Neural cell (in vitro differentiated cells): ENCODE results near the gene NOTCH3. TPM values are rescaled to one million over a fixed set of nuclear protein-coding genes. Genes with fewer than 3 reads are reported as not detected.

Experiments used
- H2AFZ ChIP-seq: fragments of 200-600, 300-800 bp; sonication (generic), shearing (Covaris generic); 2 replicates; pipeline ENCODE4 v1.6.0; 2014; ENCODE audit warnings: low read depth, mild to moderate bottlenecking, antibody characterized with exemption, low read length, moderate library complexity
- H3F3A ChIP-seq: fragments of 200-600 bp; shearing (Covaris generic); 2 replicates; pipeline ENCODE4 v1.6.1; 2016; ENCODE audit warnings: mild to moderate bottlenecking, moderate library complexity, mixed read lengths, antibody characterized with exemption, low read length; ENCODE audit not compliant: insufficient read depth, poor library complexity, severe bottlenecking
- H3K27ac ChIP-seq: fragments of 200-600, 300-800 bp; sonication (generic), shearing (Covaris generic); 2 replicates; pipeline ENCODE4 v1.5.1; 2014; ENCODE audit warnings: mild to moderate bottlenecking, low read length, moderate library complexity
- H3K27me3 ChIP-seq: fragments of 300-800, 200-600 bp; sonication (generic), shearing (Covaris generic); 2 replicates; pipeline ENCODE4 v1.6.0; 2014; ENCODE audit warnings: mild to moderate bottlenecking, low read depth, low read length, moderate library complexity; ENCODE audit not compliant: insufficient read depth
- H3K36me3 ChIP-seq: fragments of 300-800, 200-600 bp; sonication (generic), shearing (Covaris generic); 2 replicates; pipeline ENCODE4 v1.5.1; 2014; ENCODE audit warnings: mild to moderate bottlenecking, antibody characterized with exemption, low read length, moderate library complexity; ENCODE audit not compliant: insufficient read depth
- H3K4me2 ChIP-seq: fragments of 300-800, 200-600 bp; sonication (generic), shearing (Covaris generic); 2 replicates; pipeline ENCODE4 v1.6.0; 2014; ENCODE audit warnings: mild to moderate bottlenecking, low read length
- H3K4me3 ChIP-seq: fragments of 300-800, 200-600 bp; sonication (generic), shearing (Covaris generic); 2 replicates; pipeline ENCODE4 v1.5.1; 2014; ENCODE audit warnings: mild to moderate bottlenecking, low read length, moderate library complexity
- H3K79me2 ChIP-seq: fragments of 200-600 bp; shearing (Covaris generic); replicated peaks from 2 replicates; pipeline ENCODE4 v1.6.0; 2014; ENCODE audit warnings: mild to moderate bottlenecking, low read length, moderate library complexity; ENCODE audit not compliant: insufficient read depth
- H3K9ac ChIP-seq: fragments of 300-800, 200-600 bp; sonication (generic), shearing (Covaris generic); 2 replicates; pipeline ENCODE4 v1.6.1; 2016; ENCODE audit warnings: mild to moderate bottlenecking, low read length, mixed read lengths
- H3K9me2 ChIP-seq: fragments of 200-600 bp; shearing (Covaris generic); 2 replicates; pipeline ENCODE4 v1.6.1; 2016; ENCODE audit warnings: mild to moderate bottlenecking, low read length, mixed read lengths; ENCODE audit not compliant: insufficient read depth
- H3K9me3 ChIP-seq: fragments of 200-600, 300-800 bp; sonication (generic), shearing (Covaris generic); 2 replicates; pipeline ENCODE4 v1.6.1; 2016; ENCODE audit warnings: mild to moderate bottlenecking, mixed run types, low read length, moderate library complexity, mixed read lengths
- H4K20me1 ChIP-seq: fragments of 200-600 bp; shearing (Covaris generic); 2 replicates; pipeline ENCODE4 v1.6.1; 2016; ENCODE audit warnings: mild to moderate bottlenecking, mixed run types; ENCODE audit not compliant: insufficient read depth
- CTCF ChIP-seq: fragments of 450-650 bp; IDR thresholded peaks from 2 replicates; pipeline ENCODE4 v1.5.1; 2014; ENCODE audit warnings: antibody characterized with exemption, mild to moderate bottlenecking, moderate library complexity; ENCODE audit not compliant: poor library complexity, severe bottlenecking
- EP300 ChIP-seq: fragments of 450-650 bp; conservative IDR thresholded peaks from 2 replicates; pipeline ENCODE4 v1.6.1; 2014; ENCODE audit warnings: antibody characterized with exemption, mild to moderate bottlenecking, moderate library complexity; ENCODE audit not compliant: poor library complexity, severe bottlenecking
- EZH2 ChIP-seq: fragments of 200-600, 300-800 bp; shearing (Covaris generic), sonication (generic); IDR thresholded peaks from 2 replicates; pipeline ENCODE4 v1.6.1; 2014; ENCODE audit warnings: antibody characterized with exemption, low read length, borderline replicate concordance, mild to moderate bottlenecking; ENCODE audit not compliant: insufficient read depth, poor library complexity, severe bottlenecking
- MXI1 ChIP-seq: fragments of 450-650 bp; conservative IDR thresholded peaks from 2 replicates; pipeline ENCODE4 v1.6.1; 2014; ENCODE audit warnings: antibody characterized with exemption, mild to moderate bottlenecking; ENCODE audit not compliant: poor library complexity, severe bottlenecking
- POLR2AphosphoS5 ChIP-seq: IDR thresholded peaks from 2 replicates; pipeline ENCODE4 v1.6.1; 2012
- RAD21 ChIP-seq: fragments of 450-650 bp; conservative IDR thresholded peaks from 2 replicates; pipeline ENCODE4 v1.6.1; 2014; ENCODE audit warnings: antibody characterized with exemption, mild to moderate bottlenecking, moderate library complexity
- REST ChIP-seq: IDR thresholded peaks from 2 replicates; pipeline ENCODE4 v1.6.1; 2012; ENCODE audit warnings: borderline replicate concordance
- SMC3 ChIP-seq: fragments of 450-650 bp; conservative IDR thresholded peaks from 2 replicates; pipeline ENCODE4 v1.6.1; 2014; ENCODE audit warnings: antibody characterized with exemption, mild to moderate bottlenecking, moderate library complexity; ENCODE audit not compliant: poor library complexity
- TAF1 ChIP-seq: IDR thresholded peaks from 2 replicates; pipeline ENCODE4 v1.6.1; 2012; ENCODE audit warnings: low read depth
- polyA plus RNA-seq: library from polyadenylated mRNA; depleted of rRNA; stranded (reverse); fragments of >200 nt; gene quantifications from 2 replicates; pipeline ENCODE4 v1.2.3, GENCODE V29; 2014

Gene NOTCH3
- polyA plus RNA-seq, 1 donor from 2014 or later = 0.21 TPM

DNA sequence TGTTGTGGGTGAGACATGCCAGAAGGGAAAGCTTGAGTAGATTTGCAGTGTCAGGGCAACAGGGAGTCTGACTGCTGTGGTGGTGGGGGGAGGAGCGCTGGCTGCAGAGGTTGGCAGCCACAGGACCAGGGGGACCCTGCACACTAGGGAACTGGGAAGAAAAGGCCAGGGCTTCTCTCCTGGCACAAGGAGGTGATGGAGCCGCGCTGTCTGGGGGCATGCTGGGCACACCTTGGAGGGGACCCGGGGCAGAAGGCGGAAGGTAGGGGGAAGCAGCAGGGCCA is 45.3 kb upstream of the NOTCH3 start:
- no peak for TF ChIP-seq MXI1
- no peak for TF ChIP-seq CTCF
- no peak for TF ChIP-seq RAD21
- no peak for TF ChIP-seq EZH2
- no peak for TF ChIP-seq SMC3
- no peak for TF ChIP-seq POLR2AphosphoS5
- TF ChIP-seq EP300 = no peak
- no peak for TF ChIP-seq REST
- no peak for TF ChIP-seq TAF1
- no peak overlapping the region for H2AFZ ChIP-seq
- no peak overlapping the region for H3K27ac ChIP-seq
- H3K9me2 ChIP-seq = no peaks in the 10 kb centered on the region
- H3K36me3 ChIP-seq = peaks cover 4% of the 10 kb centered on the region
- H3K9me3 ChIP-seq = no peaks in the 10 kb centered on the region
- no peak overlapping the region for H3K4me3 ChIP-seq
- H3K4me2 ChIP-seq = no peak overlapping the region
- H3K27me3 ChIP-seq = no peaks in the 10 kb centered on the region
- H4K20me1 ChIP-seq = no peaks in the 10 kb centered on the region
- no peaks in the 10 kb centered on the region for H3F3A ChIP-seq
- H3K9ac ChIP-seq = no peak overlapping the region
- no peaks in the 10 kb centered on the region for H3K79me2 ChIP-seq

DNA sequence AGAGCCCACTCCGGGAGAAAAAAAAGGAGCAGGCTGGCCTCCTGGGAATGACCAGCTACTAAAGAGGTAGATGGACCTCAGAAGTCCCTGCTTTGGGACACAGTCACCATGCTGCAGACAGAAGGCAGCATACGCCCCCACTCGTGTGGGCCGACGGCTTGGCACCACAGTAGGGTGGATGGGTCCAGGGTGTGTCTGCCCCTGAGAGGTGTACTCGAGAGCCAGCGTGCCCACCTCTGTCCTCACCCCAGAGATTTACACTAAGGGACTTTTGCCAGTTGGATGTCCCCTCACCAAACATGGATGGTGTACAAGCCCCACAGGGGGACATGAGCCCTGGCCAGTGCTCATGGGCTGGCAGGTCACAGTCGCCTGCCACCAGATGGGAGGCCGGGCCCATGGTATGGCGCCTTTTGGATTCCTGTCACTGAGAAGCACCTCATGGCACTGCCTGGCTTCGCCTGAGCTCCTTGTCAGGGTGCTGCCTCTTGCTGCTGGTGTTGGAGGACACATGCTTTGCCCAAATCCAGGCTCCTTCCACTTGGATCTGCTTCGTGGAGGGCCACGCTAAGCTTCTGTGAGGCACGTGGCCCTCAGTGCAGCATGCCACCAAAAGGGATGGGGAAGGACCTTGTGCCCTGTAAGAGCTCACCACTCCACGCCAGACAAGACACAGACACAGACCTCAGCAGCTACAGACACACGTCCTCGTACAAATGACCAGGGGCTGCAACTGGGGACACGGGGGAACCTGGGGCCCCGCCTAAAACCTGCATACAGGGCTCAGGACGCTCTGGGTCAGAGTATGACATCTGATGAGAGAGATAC is 44.8 kb upstream of the NOTCH3 start:
- no peaks in the 10 kb centered on the region for H3K27me3 ChIP-seq
- peaks cover 4% of the 10 kb centered on the region for H3K36me3 ChIP-seq
- H3K79me2 ChIP-seq = no peaks in the 10 kb centered on the region
- H3K27ac ChIP-seq = no peak overlapping the region
- no peaks in the 10 kb centered on the region for H3K9me2 ChIP-seq
- H3K4me2 ChIP-seq = no peak overlapping the region
- TF ChIP-seq REST (no peak), CTCF (no peak), MXI1 (no peak), RAD21 (no peak), EZH2 (no peak), POLR2AphosphoS5 (no peak), TAF1 (no peak), EP300 (no peak), SMC3 (no peak)
- no peaks in the 10 kb centered on the region for H3F3A ChIP-seq
- H3K9ac ChIP-seq = no peak overlapping the region
- H4K20me1 ChIP-seq = no peaks in the 10 kb centered on the region
- no peak overlapping the region for H2AFZ ChIP-seq
- no peaks in the 10 kb centered on the region for H3K9me3 ChIP-seq
- H3K4me3 ChIP-seq = no peak overlapping the region
